HG03432 (cell line): ENCODE results near the gene STOX2.

Source experiments
- ATAC-seq: cut with Tn5 transposase; IDR thresholded peaks from one replicate; pipeline ENCODE4 v1.9.1; 2021; ENCODE audit warnings: mild to moderate bottlenecking, moderate library complexity; ENCODE audit not compliant: unreplicated experiment

The STOX2 gene

GRCh38 chr4:184062769-184063168, 157.7 kb downstream of the STOX2 start:
- no peak for ATAC-seq

GRCh38 chr4:184064877-184065276, 159.8 kb downstream of the STOX2 start:
- no peak for ATAC-seq

- no peak for ATAC-seq
These were observed 161.6 kb downstream of the STOX2 start for GRCh38 chr4:184066584-184067300.

- no peak for ATAC-seq
These were observed 162.9 kb downstream of the STOX2 start for GRCh38 chr4:184067931-184068554.
